Measurements from ENCODE around the gene SCAF8. TPM values are rescaled to one million over a fixed set of nuclear protein-coding genes. Genes with fewer than 3 reads are reported as not detected.

Gene SCAF8
- total and polyA plus RNA-seq, 10 donors: 10.5 to 60.7 (median 52.2) TPM

GRCh38 chr6:154705471-154706113 lies 27.6 kb upstream of the SCAF8 start:
- Histone ChIP-seq H3K4me3 (no peak overlapping the region), H3K27me3 (replicated peaks in 1 of 7) (no peaks in the 10 kb centered on the region), H3K36me3 (no peaks in the 10 kb centered on the region), H3K4me1 (no peaks in the 10 kb centered on the region), H3K9me3 (no peaks in the 10 kb centered on the region), H3K27ac (no peak overlapping the region)
- 67 to 80% (median 72%) methylated on average over 8 of the region's 8 CpGs for WGBS, 5 donors
- no peak for DNase-seq
- intact Hi-C loops (cut with DNase I; ENCODE audit: low total_unique reads): no loop called here
- no peak for TF ChIP-seq POLR2A (IDR thresholded peaks at IDR 0.05)
- peak in 1 of 11 experiments; percentile 16 for TF ChIP-seq CTCF (IDR thresholded peaks at IDR 0.05 in 8 of 11, conservative IDR thresholded peaks at IDR 0.05 in 3 of 11)
- no peak for TF ChIP-seq POLR2AphosphoS5 (IDR thresholded peaks at IDR 0.05)

- H3K9me3 ChIP-seq: no peaks in the 10 kb centered on the region
- no peaks in the 10 kb centered on the region for H3K27me3 ChIP-seq (replicated peaks in 1 of 7)
- no peak overlapping the region for H3K27ac ChIP-seq
- no peaks in the 10 kb centered on the region for H3K4me1 ChIP-seq
- DNase-seq: no peak
- TF ChIP-seq POLR2A (IDR thresholded peaks at IDR 0.05) (no peak), POLR2AphosphoS5 (IDR thresholded peaks at IDR 0.05) (no peak), CTCF (IDR thresholded peaks at IDR 0.05 in 8 of 11, conservative IDR thresholded peaks at IDR 0.05 in 3 of 11) (no peak)
- H3K36me3 ChIP-seq: no peaks in the 10 kb centered on the region
- no peak overlapping the region for H3K4me3 ChIP-seq
- intact Hi-C loops (cut with DNase I; ENCODE audit: low total_unique reads): no loop called here
- WGBS, 5 donors: 84 to 97% (median 93%) methylated on average over 2 of the region's 2 CpGs
Measured at GRCh38 chr6:154706389-154706788, 26.8 kb upstream of the SCAF8 start.

GRCh38 chr6:154709621-154710020 lies 23.6 kb upstream of the SCAF8 start:
- WGBS, 5 donors: 26 to 60% (median 30%) methylated on average over 3 of the region's 3 CpGs
- Histone ChIP-seq H3K27ac (no peak overlapping the region), H3K27me3 (replicated peaks in 1 of 7) (no peaks in the 10 kb centered on the region), H3K36me3 (no peaks in the 10 kb centered on the region), H3K4me1 (peaks cover 0 to 6% (median 0%) of the 10 kb centered on the region in 6 donors), H3K4me3 (no peak overlapping the region), H3K9me3 (no peaks in the 10 kb centered on the region)
- TF ChIP-seq POLR2A (IDR thresholded peaks at IDR 0.05): no peak
- no peak for TF ChIP-seq CTCF (IDR thresholded peaks at IDR 0.05 in 8 of 11, conservative IDR thresholded peaks at IDR 0.05 in 3 of 11)
- TF ChIP-seq POLR2AphosphoS5 (IDR thresholded peaks at IDR 0.05): no peak
- no peak for DNase-seq
- intact Hi-C loops (cut with DNase I; ENCODE audit: low total_unique reads): no loop called here

GRCh38 chr6:154710689-154711088 lies 22.5 kb upstream of the SCAF8 start:
- no peaks in the 10 kb centered on the region for H3K27me3 ChIP-seq (replicated peaks in 1 of 7)
- H3K9me3 ChIP-seq: no peaks in the 10 kb centered on the region
- TF ChIP-seq POLR2AphosphoS5 (IDR thresholded peaks at IDR 0.05) (no peak), POLR2A (IDR thresholded peaks at IDR 0.05) (no peak), CTCF (IDR thresholded peaks at IDR 0.05 in 8 of 11, conservative IDR thresholded peaks at IDR 0.05 in 3 of 11) (no peak)
- no peak overlapping the region for H3K4me3 ChIP-seq
- H3K4me1 ChIP-seq: peaks cover 0 to 15% (median 0%) of the 10 kb centered on the region in 6 donors
- intact Hi-C loops (cut with DNase I; ENCODE audit: low total_unique reads): no loop called here
- 75 to 91% (median 87%) methylated on average over 2 of the region's 2 CpGs for WGBS, 5 donors
- no peaks in the 10 kb centered on the region for H3K36me3 ChIP-seq
- DNase-seq: no peak
- no peak overlapping the region for H3K27ac ChIP-seq

Data from spleen (tissue), 11 donors.